Vagina (tissue), 2 donors: ENCODE measurements around the gene TNFSF8. TPM values are rescaled to one million over a fixed set of nuclear protein-coding genes. Genes with fewer than 3 reads are reported as not detected.

Source experiments
- DNase-seq, 2 donors: peaks; one replicate each; pipeline ENCODE4 v3.0.0-alpha.2; 2017; ENCODE audit errors: extremely low spot score in 2 of 2
- H3K27ac ChIP-seq: fragments of 200-600 bp; sonication (generic); one replicate; pipeline ENCODE4 v1.5.1; 2019
- H3K27me3 ChIP-seq: fragments of 200-600 bp; sonication (generic); one replicate; pipeline ENCODE4 v1.5.1; 2019
- H3K36me3 ChIP-seq, 2 donors: fragments of 200-600 bp; sonication (generic); one replicate each; pipeline ENCODE4 v1.5.1; 2017 to 2019
- H3K4me1 ChIP-seq: fragments of 200-600 bp; sonication (generic); one replicate; pipeline ENCODE4 v1.5.1; 2019
- H3K4me3 ChIP-seq, 2 donors: fragments of 200-600 bp; sonication (generic); 1 replicate in 1 of 2; 2 replicates in 1 of 2; pipeline ENCODE4 v1.5.1; 2016 to 2019
- H3K9me3 ChIP-seq: fragments of 200-600 bp; sonication (generic); one replicate; pipeline ENCODE4 v1.5.1; 2019
- POLR2A ChIP-seq, 2 donors: fragments of 450-650 bp; IDR thresholded peaks; one replicate each; pipeline ENCODE4 v1.6.1; 2017; ENCODE audit warnings: antibody characterized with exemption in 2 of 2, mild to moderate bottlenecking in 2 of 2, moderate library complexity in 2 of 2
- POLR2AphosphoS5 ChIP-seq, 2 donors: sonication (generic); formaldehyde crosslinking; IDR thresholded peaks; one replicate each; pipeline ENCODE4 v1.9.0; 2017; ENCODE audit warnings: antibody characterized with exemption in 2 of 2, mild to moderate bottlenecking in 2 of 2, low read depth in 1 of 2; ENCODE audit not compliant: insufficient read depth in 1 of 2
- intact Hi-C: fragments of 100-400 bp; cut with DNase I; formaldehyde crosslinking; loops from one replicate; pipeline ENCODE4 v1.15.1; 2023
- total RNA-seq: library from RNA; depleted of rRNA; stranded (reverse); fragments of >200 nt; gene quantifications from one replicate; pipeline ENCODE4 v1.2.3, GENCODE V29; 2016
- TF ChIP-seq, protein P1 (sequence below), 3 experiments: fragments of 450-650 bp in 2 of 3; fragments of 200-600 bp in 1 of 3; sonication (generic) in 1 of 3; IDR thresholded peaks; one replicate each; pipeline ENCODE4 v1.5.1; 2017 to 2019; ENCODE audit warnings: antibody characterized with exemption in 3 of 3, mild to moderate bottlenecking in 2 of 3, moderate library complexity in 2 of 3

TNFSF8 gene
- total RNA-seq, 1 donor from 2014 or later: 4.2 TPM

DNA sequence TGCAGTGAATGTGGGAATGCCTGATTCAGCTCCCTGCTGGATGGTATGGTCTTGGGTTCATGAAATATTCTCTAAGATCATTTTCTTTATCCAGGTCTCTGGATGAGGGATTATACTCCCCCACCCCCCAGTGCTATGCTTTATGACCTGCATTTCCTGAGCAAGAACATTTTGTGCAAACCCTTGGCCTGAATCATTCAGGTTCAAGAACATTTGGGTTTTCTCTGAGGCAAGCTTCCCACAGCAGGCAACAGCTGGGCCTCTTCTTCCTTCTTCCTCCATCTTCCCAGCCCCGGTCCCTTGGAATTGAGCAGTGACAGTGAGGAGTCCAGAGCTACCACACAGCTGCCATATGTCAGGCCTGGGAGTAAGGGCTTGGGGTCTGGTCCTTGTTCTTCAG lies 65.9 kb downstream of the TNFSF8 start:
- TF ChIP-seq, protein P1, sequence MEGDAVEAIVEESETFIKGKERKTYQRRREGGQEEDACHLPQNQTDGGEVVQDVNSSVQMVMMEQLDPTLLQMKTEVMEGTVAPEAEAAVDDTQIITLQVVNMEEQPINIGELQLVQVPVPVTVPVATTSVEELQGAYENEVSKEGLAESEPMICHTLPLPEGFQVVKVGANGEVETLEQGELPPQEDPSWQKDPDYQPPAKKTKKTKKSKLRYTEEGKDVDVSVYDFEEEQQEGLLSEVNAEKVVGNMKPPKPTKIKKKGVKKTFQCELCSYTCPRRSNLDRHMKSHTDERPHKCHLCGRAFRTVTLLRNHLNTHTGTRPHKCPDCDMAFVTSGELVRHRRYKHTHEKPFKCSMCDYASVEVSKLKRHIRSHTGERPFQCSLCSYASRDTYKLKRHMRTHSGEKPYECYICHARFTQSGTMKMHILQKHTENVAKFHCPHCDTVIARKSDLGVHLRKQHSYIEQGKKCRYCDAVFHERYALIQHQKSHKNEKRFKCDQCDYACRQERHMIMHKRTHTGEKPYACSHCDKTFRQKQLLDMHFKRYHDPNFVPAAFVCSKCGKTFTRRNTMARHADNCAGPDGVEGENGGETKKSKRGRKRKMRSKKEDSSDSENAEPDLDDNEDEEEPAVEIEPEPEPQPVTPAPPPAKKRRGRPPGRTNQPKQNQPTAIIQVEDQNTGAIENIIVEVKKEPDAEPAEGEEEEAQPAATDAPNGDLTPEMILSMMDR (IDR thresholded peaks at IDR 0.05): no peak
- TF ChIP-seq POLR2AphosphoS5 (IDR thresholded peaks at IDR 0.05; ENCODE audit: insufficient read depth in 1 of 2, low read depth in 1 of 2) (no peak), POLR2A (IDR thresholded peaks at IDR 0.05) (no peak)
- no peak for DNase-seq
- intact Hi-C loops: no loop called here
- H3K27me3 ChIP-seq: no peaks in the 10 kb centered on the region
- H3K4me1 ChIP-seq: no peaks in the 10 kb centered on the region
- no peak overlapping the region for H3K27ac ChIP-seq
- H3K36me3 ChIP-seq: no peaks in the 10 kb centered on the region
- no peaks in the 10 kb centered on the region for H3K9me3 ChIP-seq
- H3K4me3 ChIP-seq: no peak overlapping the region

- Histone ChIP-seq H3K4me3 (no peak overlapping the region), H3K27ac (no peak overlapping the region), H3K27me3 (no peaks in the 10 kb centered on the region), H3K9me3 (no peaks in the 10 kb centered on the region), H3K36me3 (no peaks in the 10 kb centered on the region), H3K4me1 (no peaks in the 10 kb centered on the region)
- no peak for DNase-seq
- intact Hi-C loops: no loop called here
- TF ChIP-seq POLR2A (IDR thresholded peaks at IDR 0.05) (no peak), POLR2AphosphoS5 (IDR thresholded peaks at IDR 0.05; ENCODE audit: insufficient read depth in 1 of 2, low read depth in 1 of 2) (no peak)
Observed at GRCh38 chr9:114861922-114862605, 68.3 kb downstream of the TNFSF8 start.

DNA sequence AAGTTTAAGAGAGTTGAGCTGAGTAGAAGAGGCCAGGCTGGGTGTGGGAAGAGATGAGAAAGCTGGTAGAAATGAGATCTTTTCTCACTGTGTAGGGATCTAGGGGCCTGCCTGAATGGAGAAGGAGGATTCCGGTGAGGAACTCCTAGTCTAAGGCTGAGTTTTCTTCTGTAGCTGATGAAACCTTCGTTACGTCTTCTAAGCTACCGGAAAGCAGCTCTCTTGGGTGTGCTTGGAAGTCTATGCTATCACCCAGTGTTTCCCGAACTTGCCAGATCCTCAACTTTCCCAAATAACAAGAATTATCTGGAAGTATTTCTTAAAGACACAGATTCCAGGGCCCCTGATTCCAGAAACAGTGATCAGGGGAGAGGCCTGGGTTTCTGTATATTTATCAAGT lies 69.1 kb downstream of the TNFSF8 start:
- intact Hi-C loops: no loop called here
- Histone ChIP-seq H3K27me3 (no peaks in the 10 kb centered on the region), H3K4me1 (no peaks in the 10 kb centered on the region), H3K9me3 (no peaks in the 10 kb centered on the region), H3K36me3 (no peaks in the 10 kb centered on the region), H3K27ac (no peak overlapping the region), H3K4me3 (no peak overlapping the region)
- DNase-seq: no peak
- TF ChIP-seq, protein P1 (IDR thresholded peaks at IDR 0.05): no peak
- TF ChIP-seq POLR2AphosphoS5 (IDR thresholded peaks at IDR 0.05; ENCODE audit: insufficient read depth in 1 of 2, low read depth in 1 of 2) (no peak), POLR2A (IDR thresholded peaks at IDR 0.05) (no peak)

GRCh38 chr9:114860187-114860586 lies 70.2 kb downstream of the TNFSF8 start:
- TF ChIP-seq, protein P1 (IDR thresholded peaks at IDR 0.05): no peak
- intact Hi-C loops: no loop called here
- Histone ChIP-seq H3K9me3 (no peaks in the 10 kb centered on the region), H3K27me3 (no peaks in the 10 kb centered on the region), H3K4me3 (no peak overlapping the region), H3K36me3 (no peaks in the 10 kb centered on the region), H3K4me1 (no peaks in the 10 kb centered on the region), H3K27ac (no peak overlapping the region)
- DNase-seq: no peak

GRCh38 chr9:114856942-114857315 lies 73.5 kb downstream of the TNFSF8 start:
- H3K36me3 ChIP-seq: no peaks in the 10 kb centered on the region
- DNase-seq: no peak
- no peak overlapping the region for H3K27ac ChIP-seq
- H3K4me3 ChIP-seq: no peak overlapping the region
- peaks cover 1% of the 10 kb centered on the region for H3K4me1 ChIP-seq
- H3K9me3 ChIP-seq: no peaks in the 10 kb centered on the region
- intact Hi-C loops: no loop called here
- H3K27me3 ChIP-seq: no peaks in the 10 kb centered on the region
- no peak for TF ChIP-seq POLR2A (IDR thresholded peaks at IDR 0.05)
- TF ChIP-seq POLR2AphosphoS5 (IDR thresholded peaks at IDR 0.05; ENCODE audit: insufficient read depth in 1 of 2, low read depth in 1 of 2): no peak
- TF ChIP-seq, protein P1 (IDR thresholded peaks at IDR 0.05): no peak
